Activated T-helper 1 cell treated with anti-CD3 and anti-CD28 coated beads, Interleukin-12 subunit alpha, Interleukin-12 subunit beta, Interleukin-2, Interleukin-4 antibody, amounts not matched to agents 30 ng/mL and 10 ng/mL and 1 ng/mL, durations not matched to agents 14 hours and 24 hours and 36 hours (primary cell): ENCODE measurements around the gene ZNF677. TPM values are rescaled to one million over a fixed set of nuclear protein-coding genes. Genes with fewer than 3 reads are reported as not detected.
"Not testable (repeated sequence)": the region's sequence is repeated elsewhere in the genome, so short reads cannot be mapped to it uniquely, and the experiment has no call there.

Source experiments
- DNase-seq: peaks from one replicate; pipeline ENCODE4 v3.0.0; 2021; ENCODE audit warnings: low spot score
- H3K27ac Mint-ChIP-seq: one replicate; pipeline ENCODE4 v1.8.0; 2021; ENCODE audit warnings: mild to moderate bottlenecking, mixed read lengths
- H3K27me3 Mint-ChIP-seq: one replicate; pipeline ENCODE4 v1.8.0; 2022; ENCODE audit warnings: mild to moderate bottlenecking, moderate library complexity, mixed read lengths; ENCODE audit not compliant: insufficient read depth
- H3K36me3 Mint-ChIP-seq: one replicate; pipeline ENCODE4 v1.8.0; 2021; ENCODE audit warnings: low read depth, mixed read lengths
- H3K4me1 Mint-ChIP-seq: one replicate; pipeline ENCODE4 v1.8.0; 2021; ENCODE audit warnings: low read depth, mixed read lengths
- H3K4me3 Mint-ChIP-seq: one replicate; pipeline ENCODE4 v1.8.0; 2021; ENCODE audit warnings: mild to moderate bottlenecking, moderate library complexity, mixed read lengths
- H3K9me3 Mint-ChIP-seq: one replicate; pipeline ENCODE4 v1.8.0; 2021; ENCODE audit warnings: mixed read lengths
- intact Hi-C: fragments of 100-400 bp; cut with micrococcal nuclease; formaldehyde crosslinking; loops from one replicate; pipeline ENCODE4 v1.15.1; 2024
- total RNA-seq: library from RNA; stranded (reverse); gene quantifications from 2 replicates; pipeline ENCODE4 v1.2.3, GENCODE V29; 2022

ZNF677 gene
- 1.7 and 2.3 TPM in 2 replicates for total RNA-seq

- no peak within 1 kb of the TSS for H3K27ac Mint-ChIP-seq
- intact Hi-C loops = no loop called here
- DNase-seq = peak; percentile 49
- peak within 1 kb of the TSS; percentile 81 for H3K4me3 Mint-ChIP-seq
- H3K27me3 Mint-ChIP-seq = no peaks in the 10 kb centered on the region
- H3K9me3 Mint-ChIP-seq = peaks cover 59% of the 10 kb centered on the region
- peaks cover 9% of the 10 kb centered on the region for H3K4me1 Mint-ChIP-seq
- peaks cover 6% of the 10 kb centered on the region for H3K36me3 Mint-ChIP-seq
Measured at GRCh38 chr19:53254411-53255341, at the start of gene ZNF677. Gene ZNF677, minus strand, starts transcription at chr19:53254873. Its CDS starts 3,323 bp downstream, at chr19:53251550.

DNA sequence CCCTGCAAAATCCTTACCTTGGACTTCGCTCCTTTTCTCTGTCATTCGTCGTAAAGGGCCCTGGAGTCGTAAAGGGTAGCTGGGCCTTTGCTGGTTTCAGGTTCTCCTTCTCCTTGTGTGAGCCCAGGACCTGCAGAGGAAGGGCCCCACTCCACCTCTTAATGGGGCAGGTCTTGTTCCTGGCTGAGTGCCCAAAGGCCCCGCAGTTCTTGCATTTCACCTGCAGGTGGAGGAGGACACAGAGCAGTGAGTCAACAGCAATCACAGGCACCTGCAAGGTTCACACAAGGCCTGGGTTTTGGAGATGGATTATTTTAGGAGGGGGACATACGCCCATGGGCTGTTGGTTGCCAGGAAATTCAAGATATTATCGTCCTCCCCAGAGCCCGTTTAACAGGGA is 46.7 kb upstream of the ZNF677 start:
- H3K27me3 Mint-ChIP-seq, H3K27ac Mint-ChIP-seq, intact Hi-C loops, H3K4me3 Mint-ChIP-seq, H3K36me3 Mint-ChIP-seq, DNase-seq, H3K4me1 Mint-ChIP-seq: not testable (repeated sequence)
- H3K9me3 Mint-ChIP-seq = peaks cover 50% of the 10 kb centered on the region

GRCh38 chr19:53294786-53295441 is 40.2 kb upstream of the ZNF677 start:
- Mint-ChIP-seq H3K4me3 (no peak overlapping the region), H3K9me3 (peaks cover 63% of the 10 kb centered on the region), H3K27ac (no peak overlapping the region), H3K36me3 (peaks cover 2% of the 10 kb centered on the region), H3K27me3 (no peaks in the 10 kb centered on the region), H3K4me1 (no peaks in the 10 kb centered on the region)
- no peak for DNase-seq
- intact Hi-C loops = no loop called here

DNA sequence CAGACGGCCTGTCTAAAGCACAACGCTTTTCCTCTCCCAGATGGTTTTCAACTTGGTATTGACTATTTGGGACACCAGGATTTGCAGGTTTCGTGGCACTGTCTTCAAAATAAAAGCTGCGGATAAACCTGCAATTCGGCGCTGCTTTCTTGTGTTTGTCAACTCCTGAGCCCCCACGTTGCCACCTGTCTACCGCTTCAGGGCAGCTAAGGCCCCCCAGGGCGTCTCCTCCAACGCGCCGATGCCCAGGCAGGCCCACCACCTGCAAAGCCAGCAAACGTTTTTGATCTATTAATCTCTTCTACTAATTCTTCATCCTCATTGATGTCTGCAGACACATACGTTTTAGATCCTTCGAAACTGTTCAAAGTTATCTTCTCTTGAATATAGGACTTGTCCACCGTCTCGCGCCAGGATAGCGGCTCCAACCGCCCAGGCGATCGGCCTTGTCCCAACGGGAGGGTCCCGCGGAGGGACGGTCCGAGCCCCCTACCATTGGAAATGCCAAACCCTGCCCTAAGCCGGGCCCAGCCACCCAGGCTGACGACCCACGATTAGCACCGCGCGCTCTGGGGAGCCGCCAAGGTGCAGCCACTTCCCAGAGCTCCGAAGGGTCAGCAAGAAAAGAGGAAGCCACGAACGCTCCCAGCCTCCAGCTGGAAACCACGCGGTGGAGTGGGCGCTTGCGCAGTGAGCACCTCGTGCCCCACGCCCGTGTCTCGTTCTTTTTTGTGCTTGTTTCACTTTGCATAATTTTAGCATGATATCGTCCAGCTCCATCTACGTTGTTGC is 36.3 kb upstream of the ZNF677 start:
- H3K4me1 Mint-ChIP-seq = no peaks in the 10 kb centered on the region
- H3K27me3 Mint-ChIP-seq = no peaks in the 10 kb centered on the region
- H3K27ac Mint-ChIP-seq = no peak overlapping the region
- H3K9me3 Mint-ChIP-seq = peaks cover 64% of the 10 kb centered on the region
- no peak for DNase-seq
- H3K4me3 Mint-ChIP-seq = no peak overlapping the region
- peaks cover 2% of the 10 kb centered on the region for H3K36me3 Mint-ChIP-seq
- intact Hi-C loops = no loop called here

- DNase-seq = no peak
- no peaks in the 10 kb centered on the region for H3K27me3 Mint-ChIP-seq
- peaks cover 44% of the 10 kb centered on the region for H3K9me3 Mint-ChIP-seq
- H3K36me3 Mint-ChIP-seq = peaks cover 2% of the 10 kb centered on the region
- no peak overlapping the region for H3K4me3 Mint-ChIP-seq
- intact Hi-C loops = no loop called here
- no peaks in the 10 kb centered on the region for H3K4me1 Mint-ChIP-seq
- H3K27ac Mint-ChIP-seq = no peak overlapping the region
Measured at GRCh38 chr19:53285087-53285486, 30.4 kb upstream of the ZNF677 start.

- H3K36me3 Mint-ChIP-seq, intact Hi-C loops, H3K27ac Mint-ChIP-seq, H3K27me3 Mint-ChIP-seq, H3K4me3 Mint-ChIP-seq, H3K4me1 Mint-ChIP-seq, DNase-seq: not testable (repeated sequence)
- H3K9me3 Mint-ChIP-seq = peaks cover 46% of the 10 kb centered on the region
Measured at GRCh38 chr19:53281947-53282346, 27.3 kb upstream of the ZNF677 start.

GRCh38 chr19:53275480-53275879 is 20.8 kb upstream of the ZNF677 start:
- Mint-ChIP-seq H3K27me3 (no peaks in the 10 kb centered on the region), H3K27ac (no peak overlapping the region), H3K4me3 (no peak overlapping the region), H3K4me1 (no peaks in the 10 kb centered on the region), H3K36me3 (no peaks in the 10 kb centered on the region), H3K9me3 (peaks cover 58% of the 10 kb centered on the region)
- intact Hi-C loops = no loop called here
- no peak for DNase-seq

DNA sequence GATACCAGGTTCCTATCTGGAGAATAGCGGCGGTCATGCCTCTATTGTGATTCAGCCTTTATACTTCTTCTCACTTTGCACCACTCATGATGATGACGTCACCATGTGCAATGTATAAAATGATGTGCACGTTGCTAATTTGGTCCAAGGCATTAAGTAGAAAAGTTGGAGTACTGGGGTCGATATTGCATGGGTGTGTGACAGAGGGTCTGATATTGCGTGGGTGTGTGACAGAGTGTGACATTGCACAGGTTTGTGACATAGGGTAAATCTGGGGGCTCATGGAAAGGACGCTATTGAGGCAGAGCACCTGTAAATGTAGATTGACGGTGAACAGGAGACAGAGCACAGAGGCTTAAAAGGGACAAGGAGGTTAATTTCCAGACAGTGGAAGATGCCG is 17.4 kb upstream of the ZNF677 start:
- intact Hi-C loops = no loop called here
- no peaks in the 10 kb centered on the region for H3K27me3 Mint-ChIP-seq
- H3K4me3 Mint-ChIP-seq = no peak overlapping the region
- no peak for DNase-seq
- peaks cover 45% of the 10 kb centered on the region for H3K9me3 Mint-ChIP-seq
- no peaks in the 10 kb centered on the region for H3K4me1 Mint-ChIP-seq
- H3K36me3 Mint-ChIP-seq = no peaks in the 10 kb centered on the region
- no peak overlapping the region for H3K27ac Mint-ChIP-seq

DNA sequence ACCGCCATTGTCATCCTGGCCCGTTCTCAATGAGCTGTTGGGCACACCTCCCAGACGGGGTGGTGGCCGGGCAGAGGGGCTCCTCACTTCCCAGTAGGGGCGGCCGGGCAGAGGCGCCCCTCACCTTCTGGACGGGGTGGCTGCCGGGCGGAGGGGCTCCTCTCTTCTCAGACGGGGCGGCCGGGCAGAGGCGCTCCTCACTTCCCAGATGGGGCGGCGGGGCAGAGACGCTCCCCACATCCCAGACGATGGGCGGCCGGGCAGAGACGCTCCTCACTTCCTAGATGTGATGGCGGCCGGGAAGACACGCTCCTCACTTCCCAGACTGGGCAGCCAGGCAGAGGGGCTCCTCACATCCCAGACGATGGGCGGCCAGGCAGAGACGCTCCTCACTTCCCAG is 15.2 kb upstream of the ZNF677 start:
- H3K4me1 Mint-ChIP-seq, H3K36me3 Mint-ChIP-seq, intact Hi-C loops, DNase-seq, H3K4me3 Mint-ChIP-seq, H3K27me3 Mint-ChIP-seq, H3K27ac Mint-ChIP-seq: not testable (repeated sequence)
- peaks cover 53% of the 10 kb centered on the region for H3K9me3 Mint-ChIP-seq

GRCh38 chr19:53267623-53268022 is 12.9 kb upstream of the ZNF677 start, which contains the start of gene VN1R4:
Gene VN1R4, minus strand, starts transcription at chr19:53267723. Its CDS starts 58 bp downstream, at chr19:53267665.
- not testable (repeated sequence) for DNase-seq, H3K27ac Mint-ChIP-seq
- H3K9me3 Mint-ChIP-seq = peaks cover 53% of the 10 kb centered on the region

GRCh38 chr19:53257715-53258342 is 3.2 kb upstream of the ZNF677 start, which contains the start of gene VN1R2:
Gene VN1R2, plus strand, starts transcription at chr19:53258292. Its CDS starts 84 bp downstream, at chr19:53258376.
- H3K27me3 Mint-ChIP-seq, H3K27ac Mint-ChIP-seq, H3K4me3 Mint-ChIP-seq, H3K4me1 Mint-ChIP-seq, H3K36me3 Mint-ChIP-seq, intact Hi-C loops, DNase-seq: not testable (repeated sequence)
- H3K9me3 Mint-ChIP-seq = peaks cover 49% of the 10 kb centered on the region

More at GRCh38 chr19:53267623-53268022, 12.9 kb upstream of the ZNF677 start, which contains the start of gene VN1R4:
- H3K4me3 Mint-ChIP-seq, intact Hi-C loops, H3K36me3 Mint-ChIP-seq, H3K4me1 Mint-ChIP-seq, H3K27me3 Mint-ChIP-seq: not testable (repeated sequence)

DNA sequence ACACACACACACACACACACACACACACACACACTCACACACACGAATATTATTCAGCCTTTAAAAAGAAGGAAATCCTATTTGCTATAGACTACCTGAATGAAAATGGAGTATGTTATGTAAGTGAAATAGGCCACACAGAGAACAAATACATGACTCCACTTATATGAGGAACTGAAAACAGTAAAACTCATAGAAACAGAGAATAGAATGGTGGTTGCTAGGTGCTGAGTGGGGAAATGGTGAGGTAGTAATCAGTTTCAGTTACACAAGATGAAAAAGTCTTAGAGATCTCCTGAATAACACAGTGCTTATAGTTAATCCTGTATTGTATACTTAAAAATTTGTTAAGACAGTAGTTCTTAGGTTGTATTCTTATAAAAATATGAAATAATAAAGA is 8.2 kb downstream of the ZNF677 start:
- no peaks in the 10 kb centered on the region for H3K4me1 Mint-ChIP-seq
- peaks cover 79% of the 10 kb centered on the region for H3K9me3 Mint-ChIP-seq
- no peaks in the 10 kb centered on the region for H3K27me3 Mint-ChIP-seq
- no peak for DNase-seq
- H3K27ac Mint-ChIP-seq = no peak overlapping the region
- peaks cover 1% of the 10 kb centered on the region for H3K36me3 Mint-ChIP-seq
- intact Hi-C loops = no loop called here
- no peak overlapping the region for H3K4me3 Mint-ChIP-seq
